HG03159 (cell line): ENCODE data around the gene CROCC2.

Experiments used
- ATAC-seq: cut with Tn5 transposase; IDR thresholded peaks from one replicate; pipeline ENCODE4 v1.9.1; 2021; ENCODE audit warnings: mild to moderate bottlenecking, moderate library complexity; ENCODE audit not compliant: unreplicated experiment

Gene CROCC2

GRCh38 chr2:240904216-240905175 lies 1.6 kb upstream of the CROCC2 start:
- no peak for ATAC-seq

- ATAC-seq = no peak
These were observed 857 bp upstream of the CROCC2 start for GRCh38 chr2:240905176-240905781.

- no peak for ATAC-seq
These were observed 915 bp downstream of the CROCC2 start for GRCh38 chr2:240906911-240907590.

GRCh38 chr2:240909216-240909974 lies 3.3 kb downstream of the CROCC2 start:
- no peak for ATAC-seq

GRCh38 chr2:240911641-240912265 lies 5.6 kb downstream of the CROCC2 start:
- ATAC-seq = no peak

- ATAC-seq = no peak
These were observed 7.0 kb downstream of the CROCC2 start for GRCh38 chr2:240912878-240913809.

GRCh38 chr2:240913810-240914644 lies 7.9 kb downstream of the CROCC2 start:
- ATAC-seq = no peak

- ATAC-seq = no peak
These were observed 8.7 kb downstream of the CROCC2 start for GRCh38 chr2:240914645-240915525.

GRCh38 chr2:240915526-240916341 lies 9.6 kb downstream of the CROCC2 start:
- ATAC-seq = no peak

- no peak for ATAC-seq
These were observed 10.5 kb downstream of the CROCC2 start for GRCh38 chr2:240916571-240917008.

- ATAC-seq = no peak
These were observed 11.0 kb downstream of the CROCC2 start for GRCh38 chr2:240917009-240917683.

GRCh38 chr2:240917684-240918257 lies 11.6 kb downstream of the CROCC2 start:
- no peak for ATAC-seq

GRCh38 chr2:240918258-240919091 lies 12.3 kb downstream of the CROCC2 start:
- ATAC-seq = no peak

GRCh38 chr2:240919161-240919781 lies 13.1 kb downstream of the CROCC2 start:
- ATAC-seq = no peak
